ENCODE results near the gene ENKD1.
A peak's percentile ranks its signal among the peaks of the same experiment; 100 is the strongest.

Gene ENKD1

DNA sequence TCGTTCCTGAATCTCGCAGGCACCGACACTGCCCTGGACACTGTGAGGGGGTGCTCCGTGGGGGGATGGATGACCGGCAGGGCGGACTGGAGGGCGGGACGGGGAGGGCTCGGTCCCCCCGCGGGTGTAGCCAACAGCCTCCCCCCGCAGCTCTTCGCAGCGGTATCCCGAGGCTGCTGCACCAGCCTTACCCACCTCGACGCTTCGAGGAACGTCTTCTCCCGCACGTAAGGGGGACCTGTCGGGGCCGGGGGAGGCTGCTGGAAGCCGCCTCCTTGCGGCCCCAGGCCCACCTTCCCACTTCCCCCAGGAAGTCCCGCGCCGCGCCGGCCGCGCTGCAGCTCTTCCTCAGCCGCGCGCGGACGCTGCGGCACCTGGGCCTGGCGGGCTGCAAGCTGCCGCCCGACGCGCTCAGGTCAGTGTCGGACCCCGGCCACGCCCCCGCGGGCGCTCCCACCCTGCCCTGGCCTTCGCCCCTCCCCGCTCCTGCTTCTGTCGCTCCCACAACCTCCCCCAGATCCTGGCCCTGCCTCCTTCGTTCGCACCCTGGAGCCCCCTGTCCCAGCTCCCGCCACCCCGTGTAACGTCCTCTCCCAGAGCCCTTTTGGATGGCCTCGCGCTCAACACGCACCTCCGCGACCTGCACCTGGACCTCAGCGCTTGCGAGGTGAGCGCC, 18.3 kb downstream of the ENKD1 start:
- no peak for DNase-seq

DNA sequence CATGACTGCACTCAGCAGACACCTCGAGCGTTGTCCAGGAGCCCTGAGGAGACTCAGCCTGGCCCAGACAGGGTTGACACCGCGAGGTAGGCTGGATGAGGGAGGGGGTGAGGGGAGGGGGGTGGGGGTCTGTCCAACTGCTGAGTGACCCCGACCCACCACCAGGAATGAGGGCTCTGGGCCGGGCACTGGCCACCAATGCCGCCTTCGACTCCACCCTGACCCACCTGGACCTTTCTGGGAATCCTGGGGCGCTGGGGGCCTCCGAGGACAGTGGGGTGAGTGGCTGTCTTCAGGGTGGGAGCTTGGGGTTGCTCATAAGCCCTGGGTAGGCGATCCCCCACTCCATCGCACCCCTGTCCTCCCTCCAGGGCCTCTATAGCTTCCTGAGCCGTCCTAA, 18.9 kb downstream of the ENKD1 start:
- no peak for DNase-seq

DNA sequence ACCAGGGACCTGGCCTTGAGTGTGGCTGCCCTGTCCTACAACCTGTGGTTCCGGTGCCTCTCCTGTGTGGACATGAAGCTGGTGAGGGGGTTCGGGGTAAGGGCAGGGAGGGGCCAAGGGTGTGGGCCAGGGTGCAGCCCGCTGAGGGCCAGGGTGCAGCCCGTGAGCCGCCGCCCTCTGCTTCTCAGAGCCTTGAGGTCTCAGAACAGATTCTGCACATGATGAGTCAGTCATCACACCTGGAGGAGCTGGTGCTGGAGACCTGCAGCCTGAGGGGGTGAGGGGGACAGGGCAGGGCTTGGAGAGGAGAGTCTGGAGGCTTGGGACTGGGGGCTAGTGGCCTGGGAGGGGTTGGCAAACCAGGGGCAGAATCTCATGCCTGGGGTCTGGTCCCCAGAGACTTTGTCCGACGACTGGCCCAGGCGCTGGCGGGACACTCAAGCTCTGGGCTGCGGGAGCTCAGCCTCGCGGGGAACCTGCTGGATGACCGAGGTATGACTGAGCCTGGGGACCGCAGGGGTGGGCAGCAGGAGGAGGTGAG, 19.4 kb downstream of the ENKD1 start:
- no peak for DNase-seq

DNA sequence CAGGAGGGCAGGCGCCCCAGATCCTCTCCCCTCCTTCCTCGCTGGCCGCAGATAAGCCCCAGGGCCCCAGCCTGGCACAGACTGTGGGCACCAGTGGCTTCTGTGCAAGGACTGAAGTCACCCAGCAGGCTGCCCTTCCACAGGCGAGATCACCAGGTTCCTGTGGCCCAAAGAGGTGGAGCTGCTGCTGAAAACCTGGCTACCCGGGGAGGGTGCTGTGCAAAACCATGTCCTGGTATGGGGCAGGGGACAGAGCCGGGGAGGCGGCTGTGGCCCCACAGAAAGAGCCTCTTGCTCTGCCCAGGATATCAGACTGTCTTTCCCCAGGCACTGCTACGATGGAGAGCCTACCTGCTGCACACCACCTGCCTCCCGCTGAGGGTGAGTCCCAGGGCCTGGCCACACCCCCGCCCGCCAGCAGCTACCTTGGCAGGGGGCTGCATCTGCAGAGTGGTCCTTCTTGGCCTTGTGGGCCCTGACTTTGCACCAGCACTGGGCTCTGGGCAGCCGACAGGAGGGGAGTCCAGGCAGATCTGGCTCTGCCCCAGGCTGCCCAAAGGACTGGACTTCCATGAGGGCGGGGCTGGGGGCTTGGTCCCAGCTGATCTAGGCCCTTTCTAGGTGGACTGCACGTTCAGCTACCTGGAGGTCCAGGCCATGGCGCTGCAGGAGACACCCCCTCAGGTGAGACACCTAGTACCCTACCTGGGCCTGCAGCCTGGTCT, 21.0 kb downstream of the ENKD1 start:
- DNase-seq: no peak

- DNase-seq: no peak
These were observed 22.5 kb downstream of the ENKD1 start for GRCh38 chr16:67644038-67644437.

GRCh38 chr16:67641779-67642708, 24.5 kb downstream of the ENKD1 start:
- DNase-seq: no peak

- DNase-seq: no peak
These were observed 28.9 kb downstream of the ENKD1 start for GRCh38 chr16:67637625-67638024.

GRCh38 chr16:67636713-67637112, 29.8 kb downstream of the ENKD1 start:
- no peak for DNase-seq

DNA sequence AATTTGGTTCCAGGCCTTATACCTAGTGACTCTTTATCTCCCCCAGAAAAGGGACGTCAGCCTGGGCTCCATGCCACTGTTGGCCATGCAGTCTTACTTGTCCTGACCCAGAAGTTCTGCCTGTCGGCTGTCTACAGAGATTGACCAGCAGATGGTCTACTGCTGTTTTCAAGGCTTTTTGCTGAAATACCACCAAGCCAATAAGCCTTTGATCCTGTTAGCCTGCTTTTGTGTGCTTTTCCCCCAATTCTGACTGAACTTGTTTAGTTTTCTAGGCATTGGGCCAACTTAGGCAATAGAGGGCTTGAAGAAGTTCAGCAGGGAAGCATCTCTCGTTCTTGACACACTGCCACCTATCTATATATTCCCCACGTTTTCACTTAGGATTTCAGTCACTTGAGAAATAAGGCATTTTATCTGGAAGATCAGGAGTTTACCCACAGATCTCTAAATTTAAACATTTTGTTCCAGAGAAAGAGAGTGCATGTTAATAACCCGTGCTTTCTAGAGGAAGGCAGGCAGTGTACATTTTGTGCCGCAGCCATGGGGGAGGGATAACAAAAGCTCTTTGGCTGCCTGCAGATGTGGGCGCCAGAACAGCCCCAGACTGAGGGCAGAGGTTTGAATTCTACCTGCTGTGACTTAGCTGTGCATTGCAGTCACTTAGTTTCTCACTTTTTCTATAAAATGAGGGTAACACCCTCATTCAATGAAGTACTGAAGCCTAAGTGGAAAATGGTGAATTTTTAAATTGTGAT, 34.0 kb downstream of the ENKD1 start:
- no peak for DNase-seq

DNA sequence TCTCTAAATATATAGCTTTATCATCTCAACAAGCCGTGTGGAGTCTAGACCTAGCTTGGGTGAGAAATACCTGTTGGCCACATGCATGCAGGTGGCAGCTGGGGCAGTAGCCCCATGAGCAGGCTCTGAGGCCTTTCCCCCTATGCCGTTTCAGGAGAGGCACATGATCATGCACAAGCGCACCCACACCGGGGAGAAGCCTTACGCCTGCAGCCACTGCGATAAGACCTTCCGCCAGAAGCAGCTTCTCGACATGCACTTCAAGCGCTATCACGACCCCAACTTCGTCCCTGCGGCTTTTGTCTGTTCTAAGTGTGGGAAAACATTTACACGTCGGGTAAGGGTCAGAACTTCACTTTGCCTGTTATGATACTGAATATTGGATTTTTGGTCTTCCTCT, 38.3 kb downstream of the ENKD1 start:
- DNase-seq: no peak

- peak; percentile 42 for DNase-seq
These were observed 52.7 kb downstream of the ENKD1 start for GRCh38 chr16:67613808-67614207.

Measured in NCI-H82 (cell line).